K562 (cell line): ENCODE results near the gene KIAA1210. TPM values are rescaled to one million over a fixed set of nuclear protein-coding genes. Genes with fewer than 3 reads are reported as not detected.

Source experiments
- ATAC-seq: fragments of 200-7000 bp; cut with Tn5 transposase; 3 replicates; pipeline ENCODE4 v1.9.1; 2020; ENCODE audit warnings: moderate library complexity
- BruUV-seq: library from RNA; stranded (reverse); fragments of 400-500 nt; replicated peaks from 2 replicates; lab custom pipeline; 2021; lab: Mats Ljungman, UMichigan
- CTCF ChIA-PET: fragments of 300-600 bp; formaldehyde crosslinking; extraction: SDS; loops from one replicate; lab custom pipeline; 2021; ENCODE audit warnings: low intra/inter-chr PET ratio; lab: Yijun Ruan, JAX
- POLR2A ChIA-PET: fragments of 300-600, 350-650 bp; sonication (Branson Sonifier 250); formaldehyde crosslinking; extraction: SDS; loops from one replicate; lab custom pipeline; 2021; ENCODE audit warnings: antibody characterized with exemption, inconsistent platforms; lab: Yijun Ruan, JAX
- DNase-seq, 4 experiments: peaks; one replicate each; pipeline versions ENCODE4 v3.0.0 to v3.0.0-alpha.2; 2011 to 2018; ENCODE audit warnings: low spot score in 3 of 4, mixed read lengths in 3 of 4; ENCODE audit errors: extremely low read depth in 1 of 4
- FAIRE-seq: peaks from 2 replicates; lab custom pipeline; 2011; peaks lifted over from hg19 to GRCh38; lab: Jason Lieb, UNC
- H2AFZ ChIP-seq: 2 replicates; pipeline ENCODE4 v1.6.0; 2011; ENCODE audit warnings: low read depth, low read length, control low read depth, inconsistent platforms
- H3K27ac ChIP-seq: fragments of 200-600 bp; 3 replicates; pipeline ENCODE4 v1.8.0; 2011; ENCODE audit warnings: low read depth, mild to moderate bottlenecking, control low read depth, inconsistent platforms, low read length, moderate library complexity, mixed read lengths; ENCODE audit errors: extremely low read depth
- H3K27me3 ChIP-seq, 2 experiments: fragments of 300-600 bp in 1 of 2; 2 replicates in 1 of 2; 3 replicates in 1 of 2; pipeline versions ENCODE4 v1.6.0 to v1.8.0; 2011; ENCODE audit warnings: inconsistent platforms in 2 of 2, low read length in 2 of 2, mild to moderate bottlenecking in 1 of 2, mixed read lengths in 1 of 2, moderate library complexity in 1 of 2; ENCODE audit not compliant: control insufficient read depth in 2 of 2, insufficient read depth in 2 of 2
- H3K36me3 ChIP-seq: fragments of 300-600 bp; 3 replicates; pipeline ENCODE4 v1.8.0; 2011; ENCODE audit warnings: mild to moderate bottlenecking, low read length, inconsistent platforms; ENCODE audit not compliant: control insufficient read depth, insufficient read depth
- H3K4me1 ChIP-seq, 2 experiments: fragments of 200-600 bp in 1 of 2; replicated peaks in 1 of 2; 2 replicates in 1 of 2; 3 replicates in 1 of 2; pipeline versions ENCODE4 v1.5.1 to v1.8.0; 2011; ENCODE audit warnings: inconsistent platforms in 2 of 2, low read length in 2 of 2, mild to moderate bottlenecking in 1 of 2, mixed read lengths in 1 of 2, moderate library complexity in 1 of 2; ENCODE audit not compliant: control insufficient read depth in 2 of 2, insufficient read depth in 2 of 2
- H3K4me2 ChIP-seq: 2 replicates; pipeline ENCODE4 v1.6.1; 2011; ENCODE audit warnings: low read length, control low read depth, inconsistent platforms, mixed read lengths; ENCODE audit not compliant: insufficient read depth
- H3K4me3 ChIP-seq: fragments of 200-600 bp; sonication (generic), shearing (Covaris generic); 2 replicates; pipeline ENCODE4 v1.5.1; 2016; ENCODE audit warnings: control low read depth, inconsistent platforms
- H3K79me2 ChIP-seq: fragments of 200-600 bp; 3 replicates; pipeline ENCODE4 v1.8.0; 2011; ENCODE audit warnings: low read length, inconsistent platforms; ENCODE audit not compliant: control insufficient read depth, insufficient read depth
- H3K9ac ChIP-seq, 2 experiments: 2 replicates each; pipeline versions ENCODE4 v1.6.0 to v1.6.1; 2011; ENCODE audit warnings: low read depth in 2 of 2, low read length in 2 of 2, control low read depth in 1 of 2, inconsistent platforms in 1 of 2, mild to moderate bottlenecking in 1 of 2, mixed read lengths in 1 of 2; ENCODE audit not compliant: insufficient read depth in 1 of 2
- H3K9me1 ChIP-seq: one replicate; pipeline ENCODE4 v1.6.0; 2011; ENCODE audit warnings: inconsistent platforms, mild to moderate bottlenecking, low read length, moderate library complexity; ENCODE audit not compliant: control insufficient read depth, insufficient read depth
- H3K9me3 ChIP-seq: replicated peaks from 2 replicates; pipeline ENCODE4 v1.5.1; 2011; ENCODE audit warnings: low read depth, low read length, inconsistent platforms; ENCODE audit not compliant: control insufficient read depth, insufficient read depth
- H4K20me1 ChIP-seq: replicated peaks from 2 replicates; pipeline ENCODE4 v1.6.1; 2011; ENCODE audit warnings: low read length, inconsistent platforms, mixed read lengths; ENCODE audit not compliant: control insufficient read depth, insufficient read depth
- CC2D1A ChIP-seq: fragments of 450-650 bp; IDR thresholded peaks from 2 replicates; pipeline ENCODE4 v1.6.1; 2017; ENCODE audit warnings: mild to moderate bottlenecking
- HSF4 ChIP-seq: fragments of 250-450 bp; sonication (Bioruptor Pico); IDR thresholded peaks from 2 replicates; pipeline ENCODE4 v2.1.2; 2022; ENCODE audit warnings: mild to moderate bottlenecking, moderate library complexity, borderline replicate concordance
- SNAPC5 ChIP-seq: fragments of 250-450 bp; sonication (Bioruptor Pico); IDR thresholded peaks from 2 replicates; pipeline ENCODE4 v1.8.0; 2021; ENCODE audit warnings: moderate library complexity, mild to moderate bottlenecking, inconsistent platforms
- ZNF165 ChIP-seq: fragments of 250-450 bp; sonication (Bioruptor Pico); IDR thresholded peaks from 2 replicates; pipeline ENCODE4 v1.4.0; 2020; ENCODE audit warnings: borderline replicate concordance
- ZNF354B ChIP-seq: fragments of 250-450 bp; sonication (Bioruptor Pico); IDR thresholded peaks from 2 replicates; pipeline ENCODE4 v1.4.0; 2020
- ZNF644 ChIP-seq: fragments of 200-800 bp; sonication (Bioruptor generic); IDR thresholded peaks from 2 replicates; pipeline ENCODE4 v1.6.1; 2016; ENCODE audit warnings: low read depth, missing genetic modification characterization, missing compliant biosample characterization
- ZSCAN29 ChIP-seq: fragments of 450-650 bp; IDR thresholded peaks from 2 replicates; pipeline ENCODE4 v1.6.1; 2017
- WGBS: fragments of 100-300 bp; shearing (Covaris generic); methylation state at CpG from one replicate; pipeline ENCODE4 v1.1.6; 2016; ENCODE audit warnings: low coverage, mixed read lengths; ENCODE audit not compliant: insufficient coverage; ENCODE audit errors: missing lambda C conversion rate; 5-methylcytosine and 5-hydroxymethylcytosine counted together
- in situ Hi-C: fragments of 300-500 bp; cut with MboI; formaldehyde crosslinking; loops from 4 replicates; pipeline ENCODE4 v1.15.0; 2018; ENCODE audit warnings: inconsistent platforms, mixed read lengths
- intact Hi-C: fragments of 100-400 bp; cut with micrococcal nuclease; formaldehyde crosslinking; loops from 2 replicates; pipeline ENCODE4 v1.14.2; 2022
- polyA plus RNA-seq, 8 experiments: library from polyadenylated mRNA; depleted of rRNA in 4 of 8; stranded (reverse) in 5 of 8; unstranded in 3 of 8; fragments of >200 nt; fragmentation: Nextera tagmentation in 2 of 8; fragmentation: Illumina TruSeq in 1 of 8; extraction: Ambion mirVana in 2 of 8; extraction: Trizol in 1 of 8; gene quantifications; 2 replicates each; pipeline versions ENCODE4 v1.2.1 to v1.2.3, GENCODE V29; 2011 to 2014; ENCODE audit warnings: inconsistent platforms in 1 of 8, missing spikeins in 1 of 8
- total RNA-seq, 7 experiments: library from RNA; depleted of rRNA in 6 of 7; stranded (reverse); fragments of >200 nt in 6 of 7; fragmentation: Illumina TruSeq in 2 of 7; extraction: Trizol in 2 of 7; gene quantifications; 2 replicates each; pipeline versions ENCODE4 v1.2.1 to v1.2.3, GENCODE V29; 2011 to 2021; ENCODE audit warnings: low replicate concordance in 1 of 7
- TF ChIP-seq, protein P1 (sequence below), 2 experiments: IDR thresholded peaks in 1 of 2; conservative IDR thresholded peaks in 1 of 2; 2 replicates each; pipeline ENCODE4 v1.6.1; 2016; ENCODE audit warnings: low read depth in 2 of 2, mild to moderate bottlenecking in 1 of 2, missing compliant biosample characterization in 1 of 2, missing genetic modification characterization in 1 of 2, moderate library complexity in 1 of 2
- TF ChIP-seq, protein P2 (sequence below): fragments of 150-350 bp; IDR thresholded peaks from 2 replicates; pipeline ENCODE4 v1.6.1; 2014; ENCODE audit warnings: low read depth, mild to moderate bottlenecking, low read length, borderline replicate concordance

The KIAA1210 gene
- total and polyA plus RNA-seq, 9 of the 15 experiments (the other 6 are each of a cell fraction or from before 2014, with no cell fraction given), result not detected

- TF ChIP-seq, protein P1, sequence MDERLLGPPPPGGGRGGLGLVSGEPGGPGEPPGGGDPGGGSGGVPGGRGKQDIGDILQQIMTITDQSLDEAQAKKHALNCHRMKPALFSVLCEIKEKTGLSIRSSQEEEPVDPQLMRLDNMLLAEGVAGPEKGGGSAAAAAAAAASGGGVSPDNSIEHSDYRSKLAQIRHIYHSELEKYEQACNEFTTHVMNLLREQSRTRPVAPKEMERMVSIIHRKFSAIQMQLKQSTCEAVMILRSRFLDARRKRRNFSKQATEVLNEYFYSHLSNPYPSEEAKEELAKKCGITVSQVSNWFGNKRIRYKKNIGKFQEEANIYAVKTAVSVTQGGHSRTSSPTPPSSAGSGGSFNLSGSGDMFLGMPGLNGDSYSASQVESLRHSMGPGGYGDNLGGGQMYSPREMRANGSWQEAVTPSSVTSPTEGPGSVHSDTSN (CRISPR knock-in tag; IDR thresholded peaks at IDR 0.05; ENCODE audit: low read depth), result no peak
- TF ChIP-seq, protein P1 (tag; conservative IDR thresholded peaks at IDR 0.05; ENCODE audit: low read depth), result no peak
- no peak for TF ChIP-seq ZSCAN29
- TF ChIP-seq SNAPC5 (CRISPR knock-in tag), result no peak
- no peak for TF ChIP-seq HSF4 (CRISPR knock-in tag)
- no peak for TF ChIP-seq ZNF644
Measured at GRCh38 chrX:119082278-119082677, 45.3 kb downstream of the KIAA1210 start (continued).

DNA sequence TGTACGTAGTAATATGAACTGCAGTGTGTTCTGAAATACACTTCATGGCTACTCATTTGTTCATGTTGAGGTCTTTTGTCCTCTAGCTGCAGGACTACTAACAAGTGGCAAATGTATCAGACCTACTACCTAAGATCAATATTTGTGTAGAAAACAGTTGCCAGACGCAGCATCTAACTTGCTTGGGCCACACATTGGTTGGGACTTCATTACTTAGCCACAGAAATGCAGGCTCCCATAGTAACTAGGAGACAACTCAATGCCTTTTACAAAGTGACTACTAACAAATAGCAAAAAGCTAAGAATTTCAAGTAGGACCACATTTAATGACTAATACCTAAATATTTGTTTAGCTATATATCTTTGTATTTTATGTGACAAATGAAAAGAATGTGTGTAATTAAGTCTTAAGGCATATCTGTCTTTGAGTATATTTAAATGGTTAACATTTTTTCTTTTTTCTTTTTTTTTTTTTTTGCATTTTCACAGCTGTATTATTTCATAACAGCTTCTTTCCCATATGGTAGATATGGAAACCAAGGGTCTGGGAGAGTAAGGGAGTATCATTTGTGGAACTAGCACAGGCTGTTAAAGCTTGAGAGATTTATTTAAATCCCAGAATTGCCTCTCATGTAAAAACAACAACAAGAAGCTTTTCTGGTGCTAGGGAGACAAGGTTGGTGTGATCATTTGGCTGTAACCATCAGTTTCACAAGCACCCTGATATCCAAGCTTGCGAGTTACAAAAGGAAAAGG lies 52.2 kb downstream of the KIAA1210 start:
- no peaks in the 10 kb centered on the region for H3K79me2 ChIP-seq
- no peak overlapping the region for H3K27ac ChIP-seq
- intact Hi-C loops (no loop called here), in situ Hi-C loops (no loop called here)
- no TSS peak for BruUV-seq
- H3K4me3 ChIP-seq, result no peak overlapping the region
- no peak overlapping the region for H2AFZ ChIP-seq
- 2% methylated on average over 3 of the region's 3 CpGs for WGBS
- no peak for FAIRE-seq
- CTCF ChIA-PET, result no interaction called here
- no peak for ATAC-seq
- peaks cover 5 to 44% of the 10 kb centered on the region in 2 experiments; a peak in 3 of 5 replicates for H3K27me3 ChIP-seq
- no peaks in the 10 kb centered on the region for H4K20me1 ChIP-seq
- H3K36me3 ChIP-seq, result no peaks in the 10 kb centered on the region
- POLR2A ChIA-PET, result interaction anchor here (0.9 kb wide), 1 partner anchor 10 kb away, joined by 4 read pairs; no protein-coding TSS in a partner anchor
- no peaks in the 10 kb centered on the region for H3K9me1 ChIP-seq
- no peak overlapping the region for H3K4me2 ChIP-seq
- no peaks in the 10 kb centered on the region for H3K9me3 ChIP-seq
- no peak for DNase-seq
- no peak overlapping the region for H3K9ac ChIP-seq
- H3K4me1 ChIP-seq, result peaks cover 0 to 8% of the 10 kb centered on the region in 2 experiments; a peak in 2 of 5 replicates
- TF ChIP-seq ZNF354B (CRISPR knock-in tag) (no peak), ZNF165 (CRISPR knock-in tag) (no peak), CC2D1A (no peak)
- TF ChIP-seq, protein P2, sequence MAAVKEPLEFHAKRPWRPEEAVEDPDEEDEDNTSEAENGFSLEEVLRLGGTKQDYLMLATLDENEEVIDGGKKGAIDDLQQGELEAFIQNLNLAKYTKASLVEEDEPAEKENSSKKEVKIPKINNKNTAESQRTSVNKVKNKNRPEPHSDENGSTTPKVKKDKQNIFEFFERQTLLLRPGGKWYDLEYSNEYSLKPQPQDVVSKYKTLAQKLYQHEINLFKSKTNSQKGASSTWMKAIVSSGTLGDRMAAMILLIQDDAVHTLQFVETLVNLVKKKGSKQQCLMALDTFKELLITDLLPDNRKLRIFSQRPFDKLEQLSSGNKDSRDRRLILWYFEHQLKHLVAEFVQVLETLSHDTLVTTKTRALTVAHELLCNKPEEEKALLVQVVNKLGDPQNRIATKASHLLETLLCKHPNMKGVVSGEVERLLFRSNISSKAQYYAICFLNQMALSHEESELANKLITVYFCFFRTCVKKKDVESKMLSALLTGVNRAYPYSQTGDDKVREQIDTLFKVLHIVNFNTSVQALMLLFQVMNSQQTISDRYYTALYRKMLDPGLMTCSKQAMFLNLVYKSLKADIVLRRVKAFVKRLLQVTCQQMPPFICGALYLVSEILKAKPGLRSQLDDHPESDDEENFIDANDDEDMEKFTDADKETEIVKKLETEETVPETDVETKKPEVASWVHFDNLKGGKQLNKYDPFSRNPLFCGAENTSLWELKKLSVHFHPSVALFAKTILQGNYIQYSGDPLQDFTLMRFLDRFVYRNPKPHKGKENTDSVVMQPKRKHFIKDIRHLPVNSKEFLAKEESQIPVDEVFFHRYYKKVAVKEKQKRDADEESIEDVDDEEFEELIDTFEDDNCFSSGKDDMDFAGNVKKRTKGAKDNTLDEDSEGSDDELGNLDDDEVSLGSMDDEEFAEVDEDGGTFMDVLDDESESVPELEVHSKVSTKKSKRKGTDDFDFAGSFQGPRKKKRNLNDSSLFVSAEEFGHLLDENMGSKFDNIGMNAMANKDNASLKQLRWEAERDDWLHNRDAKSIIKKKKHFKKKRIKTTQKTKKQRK, result no peak
